ENCODE results near the gene KRT85.

DNA sequence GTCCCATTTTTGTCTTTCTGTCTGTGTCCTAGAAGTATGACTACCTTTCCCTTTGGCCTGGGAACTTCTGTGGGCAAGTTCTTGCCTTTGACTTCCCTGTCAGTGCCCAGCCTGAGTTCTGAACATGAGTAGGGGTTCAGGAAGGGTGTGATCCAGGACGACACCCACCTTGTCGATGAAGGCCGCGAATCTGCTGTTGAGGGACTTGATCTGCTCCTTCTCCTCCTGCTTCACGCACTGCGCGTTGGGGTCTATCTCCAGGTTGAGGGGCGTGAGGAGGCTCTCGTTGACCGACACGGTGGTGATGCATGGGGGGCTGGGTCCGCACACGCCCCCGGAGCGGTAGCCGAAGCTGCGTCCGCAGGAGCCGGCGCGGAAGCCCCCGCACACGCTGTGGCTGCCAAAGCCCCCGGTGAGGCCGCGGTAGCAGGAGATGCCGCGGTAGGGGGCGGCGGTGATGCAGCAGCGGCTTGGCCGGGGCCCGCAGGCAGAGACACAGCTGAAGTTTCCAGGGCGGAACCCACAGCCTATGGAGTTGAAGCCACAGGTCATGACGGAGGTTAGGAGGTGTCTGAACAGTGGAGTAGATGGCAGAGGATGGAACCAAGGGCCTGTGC is 46.4 kb downstream of the KRT85 start, which contains the start of gene KRT83:
- TF ChIP-seq, protein P1, sequence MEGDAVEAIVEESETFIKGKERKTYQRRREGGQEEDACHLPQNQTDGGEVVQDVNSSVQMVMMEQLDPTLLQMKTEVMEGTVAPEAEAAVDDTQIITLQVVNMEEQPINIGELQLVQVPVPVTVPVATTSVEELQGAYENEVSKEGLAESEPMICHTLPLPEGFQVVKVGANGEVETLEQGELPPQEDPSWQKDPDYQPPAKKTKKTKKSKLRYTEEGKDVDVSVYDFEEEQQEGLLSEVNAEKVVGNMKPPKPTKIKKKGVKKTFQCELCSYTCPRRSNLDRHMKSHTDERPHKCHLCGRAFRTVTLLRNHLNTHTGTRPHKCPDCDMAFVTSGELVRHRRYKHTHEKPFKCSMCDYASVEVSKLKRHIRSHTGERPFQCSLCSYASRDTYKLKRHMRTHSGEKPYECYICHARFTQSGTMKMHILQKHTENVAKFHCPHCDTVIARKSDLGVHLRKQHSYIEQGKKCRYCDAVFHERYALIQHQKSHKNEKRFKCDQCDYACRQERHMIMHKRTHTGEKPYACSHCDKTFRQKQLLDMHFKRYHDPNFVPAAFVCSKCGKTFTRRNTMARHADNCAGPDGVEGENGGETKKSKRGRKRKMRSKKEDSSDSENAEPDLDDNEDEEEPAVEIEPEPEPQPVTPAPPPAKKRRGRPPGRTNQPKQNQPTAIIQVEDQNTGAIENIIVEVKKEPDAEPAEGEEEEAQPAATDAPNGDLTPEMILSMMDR (conservative IDR thresholded peaks at IDR 0.05; ENCODE audit: low read length): no peak
- TF ChIP-seq EZH2phosphoT487 (IDR thresholded peaks at IDR 0.05; ENCODE audit: borderline replicate concordance, low read depth, low read length): no peak
